Activated CD8-positive, alpha-beta memory T cell treated with anti-CD3 and anti-CD28 coated beads for 48 hours (primary cell): ENCODE data around the gene KLK15.
A peak's percentile ranks its signal among the peaks of the same experiment; 100 is the strongest.
"Not testable (repeated sequence)": the region's sequence is repeated elsewhere in the genome, so short reads cannot be mapped to it uniquely, and the experiment has no call there.

ENCODE experiments used
- DNase-seq, 3 experiments: peaks; one replicate each; pipeline ENCODE4 v3.0.0-alpha.2; 2020; ENCODE audit warnings: low read depth in 2 of 3, low spot score in 2 of 3

The KLK15 gene

DNA sequence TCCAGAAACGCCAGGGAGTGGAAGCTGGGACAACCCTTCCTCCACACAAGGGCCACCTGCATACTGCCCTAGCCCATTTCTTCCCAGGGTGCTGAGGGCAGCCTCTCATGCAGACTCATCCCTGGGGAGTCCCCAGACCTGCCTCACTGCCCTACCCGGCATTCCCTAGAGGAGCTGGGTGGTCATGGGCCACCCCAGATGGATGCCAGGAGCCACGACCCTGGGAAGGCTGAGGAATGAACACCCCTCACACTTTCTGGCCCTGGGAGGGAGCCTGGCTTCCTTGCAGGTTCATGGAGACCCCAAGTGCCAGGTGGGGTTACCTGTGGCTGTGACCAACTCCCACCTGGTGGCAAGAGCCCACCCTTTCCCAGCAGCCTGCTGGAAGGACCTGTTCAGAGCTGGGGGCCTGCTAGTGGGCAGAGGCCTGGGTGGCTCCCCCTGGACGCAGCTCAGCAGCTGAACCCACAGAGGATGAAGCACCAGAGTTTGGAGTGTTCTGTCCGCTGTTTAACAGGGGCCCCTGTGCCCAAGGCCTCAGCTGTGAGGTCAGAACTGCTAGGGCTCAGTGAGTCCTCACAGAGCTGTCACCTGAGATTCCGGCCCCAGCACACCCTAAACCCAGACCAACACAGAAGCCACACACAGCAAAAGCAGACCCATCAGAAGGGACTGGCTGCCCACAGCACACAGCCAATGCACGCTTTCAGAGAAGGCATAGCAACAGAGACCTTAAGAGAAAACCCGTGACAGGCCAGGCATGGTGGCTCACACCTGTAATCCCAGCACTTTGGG, 36.5 kb downstream of the KLK15 start:
- no peak for DNase-seq

DNA sequence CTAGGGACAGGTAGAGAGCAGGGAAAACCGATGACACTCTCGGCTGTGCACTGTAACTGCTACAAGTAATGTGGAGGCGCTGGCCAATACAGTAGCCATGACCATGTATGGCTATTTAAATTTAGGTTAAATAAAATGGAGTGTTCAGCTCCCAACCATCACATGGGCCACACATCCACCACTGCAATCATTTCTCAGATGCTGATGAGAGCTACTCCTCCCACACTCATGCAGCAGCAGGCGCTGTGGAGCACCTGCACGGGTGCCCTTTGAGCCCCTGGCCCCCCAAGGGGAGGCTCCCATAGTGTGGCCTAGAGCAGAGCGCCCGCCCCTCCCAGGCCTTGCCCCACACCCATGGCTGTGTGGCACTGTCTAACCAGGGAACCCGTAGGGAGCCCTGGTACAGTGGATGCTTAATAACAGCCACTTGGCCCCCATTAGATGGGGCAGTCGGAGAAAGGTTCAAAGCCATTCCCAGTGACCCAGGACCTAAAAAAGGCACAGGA, 37.2 kb downstream of the KLK15 start:
- no peak for DNase-seq

- no peak for DNase-seq
Observed at GRCh38 chr19:50795664-50796073, 37.7 kb downstream of the KLK15 start.

GRCh38 chr19:50794876-50795663, 38.3 kb downstream of the KLK15 start:
- DNase-seq = peak in 2 of 3 experiments; percentile 35 to 51

- no peak for DNase-seq
Observed at GRCh38 chr19:50794074-50794875, 39.1 kb downstream of the KLK15 start.

DNA sequence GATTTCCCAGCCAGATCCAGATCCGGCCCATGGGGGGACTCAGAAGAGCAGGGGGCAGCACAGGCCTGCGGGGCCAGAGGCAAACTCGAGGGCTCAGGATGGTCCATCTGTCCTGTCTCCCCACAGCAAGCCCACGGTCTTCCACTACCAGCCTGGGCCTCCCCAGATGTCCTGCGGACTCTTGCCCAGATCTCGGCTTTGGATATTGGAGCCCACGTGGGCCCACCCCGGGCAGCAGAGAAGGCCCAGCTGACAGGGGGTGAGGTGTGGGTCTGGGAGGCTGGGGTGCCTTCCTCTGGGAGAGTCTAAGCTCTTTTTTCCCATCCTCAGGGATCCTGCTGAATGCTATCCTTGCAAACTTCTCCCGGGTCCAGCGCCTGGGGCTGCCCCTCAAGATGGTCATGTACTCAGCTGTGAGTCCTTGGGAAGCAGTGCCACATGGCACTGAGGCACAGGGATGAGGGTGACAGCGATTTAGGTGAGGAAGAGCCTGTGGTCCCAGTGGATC, 39.8 kb downstream of the KLK15 start:
- DNase-seq = no peak

- DNase-seq = no peak
Observed at GRCh38 chr19:50792272-50793250, 40.8 kb downstream of the KLK15 start.

DNA sequence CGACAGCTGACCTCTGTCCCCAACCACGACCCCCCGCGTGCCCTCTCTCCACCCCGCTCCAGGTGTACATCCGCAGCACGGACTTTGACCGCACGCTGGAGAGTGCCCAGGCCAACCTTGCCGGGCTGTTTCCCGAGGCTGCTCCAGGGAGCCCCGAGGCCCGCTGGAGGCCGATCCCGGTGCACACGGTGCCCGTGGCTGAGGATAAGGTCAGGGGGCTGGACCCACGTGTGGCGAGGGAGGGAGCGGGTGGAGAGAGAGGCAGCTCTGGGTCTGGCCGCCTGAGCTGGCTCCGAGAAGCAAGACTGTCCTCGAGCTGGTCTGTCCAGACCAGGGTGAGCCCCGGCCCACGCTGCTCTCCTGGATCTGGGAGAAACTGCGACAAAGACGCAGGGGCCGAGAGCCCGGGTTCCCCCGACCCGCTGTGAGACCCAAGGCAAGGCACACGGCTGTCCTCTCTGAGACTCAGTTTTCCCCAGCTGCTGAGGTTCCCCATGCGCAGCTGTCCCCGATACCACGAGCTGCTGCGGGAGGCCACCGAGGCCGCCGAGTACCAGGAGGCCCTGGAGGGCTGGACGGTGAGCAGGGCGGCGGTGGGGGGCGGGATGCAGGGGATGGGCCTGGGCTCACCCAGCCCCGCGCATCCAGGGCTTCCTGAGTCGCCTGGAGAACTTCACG, 41.6 kb downstream of the KLK15 start:
- no peak for DNase-seq

DNA sequence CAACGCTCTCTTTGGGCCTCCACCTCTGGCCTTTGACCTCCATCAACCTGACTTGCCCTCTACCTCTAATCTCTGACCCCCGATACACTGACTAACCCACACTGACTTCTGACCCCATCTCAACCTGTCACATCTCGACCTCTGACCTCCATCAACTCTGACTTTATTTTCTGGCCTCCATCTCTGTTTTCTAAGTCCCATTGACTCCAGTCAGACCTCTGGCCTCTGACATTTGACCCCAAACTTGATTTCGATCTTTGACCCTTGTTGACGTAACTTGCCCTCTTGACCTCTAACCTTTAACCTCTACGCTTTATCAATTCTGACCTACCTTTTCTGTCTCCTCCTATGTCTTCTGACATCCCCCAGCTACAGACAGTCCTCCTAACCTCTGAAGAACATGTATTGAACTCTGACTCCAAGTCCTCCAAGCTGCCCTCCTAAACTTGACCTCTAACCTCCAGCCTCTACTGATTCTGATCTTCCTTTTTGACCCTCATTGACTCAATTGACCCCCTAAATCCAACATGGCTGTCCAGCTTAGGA, 42.4 kb downstream of the KLK15 start:
- no peak for DNase-seq

DNA sequence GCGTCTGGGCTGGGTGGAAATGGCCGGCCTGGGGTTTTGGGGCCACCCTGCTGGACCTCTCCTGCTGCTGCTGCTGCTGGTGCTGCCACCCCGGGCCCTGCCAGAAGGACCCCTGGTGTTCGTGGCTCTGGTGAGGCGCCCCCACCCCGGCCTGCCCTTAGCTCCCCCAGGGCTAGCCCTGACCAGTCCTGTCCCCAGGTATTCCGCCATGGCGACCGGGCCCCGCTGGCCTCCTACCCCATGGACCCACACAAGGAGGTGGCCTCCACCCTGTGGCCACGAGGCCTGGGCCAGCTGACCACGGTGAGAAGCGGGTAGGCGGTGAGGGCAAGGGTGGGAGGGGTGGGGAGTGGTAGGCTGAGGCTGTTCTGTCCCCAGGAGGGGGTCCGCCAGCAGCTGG, 43.0 kb downstream of the KLK15 start, which contains the start of gene ACP4:
ACP4 (plus strand) TSS at position 20 of the 400 bp plus-strand sequence; CDS start at position 20, 0 bp downstream.
- no peak for DNase-seq

DNA sequence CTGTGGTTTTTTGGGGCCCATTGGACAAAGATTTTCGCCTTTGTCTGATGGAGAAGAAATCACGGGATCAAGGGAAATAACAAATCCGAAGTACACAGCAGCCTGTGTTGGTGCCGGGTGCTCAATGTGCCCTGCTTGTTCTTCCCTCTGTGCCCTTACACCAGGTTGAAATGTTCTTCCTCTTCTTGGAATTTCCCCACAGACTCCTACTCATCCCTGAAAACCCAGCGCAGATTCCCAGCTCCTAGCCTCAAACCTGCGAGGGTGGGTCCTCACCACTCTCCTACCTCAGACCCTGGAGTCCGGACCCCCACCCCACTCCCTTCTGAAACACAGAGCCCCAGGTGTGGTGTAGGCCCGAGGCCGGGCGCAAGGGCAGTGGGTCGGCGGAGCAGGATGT, 48.0 kb downstream of the KLK15 start:
- no peak for DNase-seq

DNA sequence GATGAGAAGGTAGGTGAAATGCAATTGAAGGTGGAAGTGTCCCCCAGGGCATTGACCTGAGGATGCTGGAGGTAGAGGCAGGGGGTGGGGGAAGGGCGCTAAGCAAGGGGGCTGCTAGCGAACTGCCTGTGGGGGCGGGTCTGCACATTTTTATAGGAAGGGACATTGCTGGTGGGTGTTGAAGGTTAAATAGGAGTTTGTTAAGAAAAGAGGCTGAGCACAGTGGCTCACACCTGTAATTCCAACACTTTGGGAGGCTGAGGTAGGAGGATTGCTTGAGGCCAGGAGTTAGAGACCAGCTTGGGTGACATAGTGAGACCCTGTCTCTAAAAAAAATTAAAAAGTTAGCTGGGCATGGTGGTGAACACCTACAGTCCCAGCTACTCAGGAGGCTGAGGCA, 48.7 kb downstream of the KLK15 start:
- no peak for DNase-seq

DNA sequence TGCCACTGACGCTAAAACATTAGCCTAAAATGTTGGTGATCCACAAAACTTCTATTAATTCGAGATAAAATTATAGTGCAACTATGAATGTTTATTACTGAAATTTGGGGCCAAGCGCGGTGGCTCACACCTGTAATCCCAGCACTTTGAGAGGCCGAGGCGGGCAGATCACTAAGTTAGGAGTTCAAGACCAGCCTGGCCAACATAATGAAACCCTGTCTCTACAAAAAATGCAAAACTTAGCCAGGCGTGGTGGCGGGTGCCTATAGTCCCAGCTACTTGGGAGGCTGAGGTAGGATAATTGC, 49.6 kb downstream of the KLK15 start:
- DNase-seq = not testable (repeated sequence)

GRCh38 chr19:50780753-50781435, 52.5 kb downstream of the KLK15 start:
- DNase-seq = no peak

DNA sequence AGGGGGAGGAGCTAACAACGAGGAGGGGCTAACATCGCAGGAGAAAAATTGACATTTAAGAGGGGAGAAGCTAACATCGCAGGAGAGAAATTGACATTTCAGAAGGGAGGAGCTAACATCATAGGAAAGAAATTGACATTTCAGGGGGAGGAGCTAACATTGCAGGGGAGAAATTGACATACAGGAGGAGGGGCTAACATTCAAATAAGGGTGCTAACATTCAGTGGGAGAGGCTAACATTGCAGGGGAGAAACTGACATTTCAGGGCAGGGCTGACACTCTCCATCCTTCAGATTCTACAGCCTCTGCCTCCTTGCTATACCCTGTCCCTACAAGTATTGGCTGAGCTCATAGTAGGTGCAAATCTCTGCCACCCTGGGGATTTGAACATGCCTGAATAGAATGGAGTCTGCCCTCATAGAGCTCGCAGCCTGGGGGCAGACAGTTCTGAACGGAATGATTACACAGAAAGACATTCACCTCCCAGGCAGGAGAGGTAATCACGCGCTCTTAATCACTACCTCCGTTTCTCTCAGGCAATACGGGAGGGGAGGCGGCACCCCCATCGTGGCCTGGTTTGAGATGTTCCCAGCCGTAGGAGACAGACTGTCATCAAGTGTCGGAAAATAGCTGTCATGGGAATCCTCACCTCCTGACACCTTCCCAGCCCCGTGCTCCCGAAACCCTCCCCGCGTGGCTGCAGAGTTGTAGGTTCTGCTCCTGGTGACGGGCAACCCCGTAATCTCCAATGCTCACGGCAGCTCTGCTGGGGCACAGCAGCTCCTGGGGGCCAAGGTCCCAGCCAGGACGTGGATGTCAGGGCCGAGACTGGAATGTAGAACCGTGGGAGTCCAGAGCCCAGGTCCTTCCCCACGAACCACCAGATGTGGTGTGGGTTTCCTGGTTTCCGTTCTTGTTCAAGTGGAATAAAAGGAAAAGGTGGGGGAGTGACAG, 53.6 kb downstream of the KLK15 start:
- no peak for DNase-seq

DNA sequence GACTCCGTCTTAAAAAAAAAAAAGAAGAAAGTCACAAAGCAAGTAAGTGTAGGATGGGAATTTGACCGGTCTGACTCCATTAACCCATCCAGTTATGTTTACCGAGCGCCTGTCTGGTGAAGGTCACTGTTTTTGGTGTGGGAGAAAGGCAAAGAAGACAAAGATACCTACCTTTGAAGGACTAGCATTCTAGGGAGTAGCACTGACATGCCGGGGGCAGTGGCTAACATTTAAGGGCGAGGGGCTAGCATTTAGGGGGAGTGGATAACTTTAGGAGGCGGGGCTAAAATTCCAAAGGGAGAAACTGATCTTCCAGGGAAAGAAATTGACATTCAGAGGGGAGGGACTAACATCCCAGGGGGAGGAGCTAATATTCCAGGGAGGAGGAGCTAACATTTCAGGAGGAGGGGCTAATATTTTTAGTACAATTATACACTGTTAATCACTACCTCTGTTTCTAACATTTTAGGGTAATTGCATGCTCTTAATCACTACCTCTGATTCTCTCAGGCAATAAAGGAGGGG, 54.4 kb downstream of the KLK15 start:
- DNase-seq = no peak

DNA sequence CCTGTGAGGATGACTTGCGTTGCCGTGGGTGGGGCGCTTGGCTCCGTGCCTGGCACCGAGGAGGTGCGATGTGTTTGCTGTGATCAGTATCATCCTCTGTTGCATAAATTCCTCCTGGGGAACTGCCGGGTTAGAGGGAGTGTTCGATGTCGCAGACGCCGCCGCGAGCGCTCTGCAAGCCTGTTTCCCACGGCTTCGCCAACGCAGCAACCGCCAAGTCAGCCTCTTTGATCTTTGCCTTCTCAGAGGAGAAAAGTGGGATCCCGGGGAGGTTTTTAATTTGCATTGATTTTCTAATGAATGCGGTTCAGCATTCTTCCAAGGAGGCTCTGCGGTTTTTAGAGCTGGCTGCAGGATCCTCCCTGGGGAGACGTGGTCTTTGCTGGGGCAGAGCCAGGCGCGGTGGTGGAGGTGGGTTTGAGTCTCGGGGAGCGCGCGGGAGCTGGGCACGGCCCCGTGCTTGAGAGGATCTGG, 55.5 kb downstream of the KLK15 start:
- no peak for DNase-seq
